Neural cell (in vitro differentiated cells): ENCODE measurements around the gene ACOT7. TPM values are rescaled to one million over a fixed set of nuclear protein-coding genes. Genes with fewer than 3 reads are reported as not detected.
"Not testable (repeated sequence)": the region's sequence is repeated elsewhere in the genome, so short reads cannot be mapped to it uniquely, and the experiment has no call there.

ENCODE experiments used
- H2AFZ ChIP-seq: fragments of 200-600, 300-800 bp; sonication (generic), shearing (Covaris generic); 2 replicates; pipeline ENCODE4 v1.6.0; 2014; ENCODE audit warnings: low read depth, mild to moderate bottlenecking, antibody characterized with exemption, low read length, moderate library complexity
- H3F3A ChIP-seq: fragments of 200-600 bp; shearing (Covaris generic); 2 replicates; pipeline ENCODE4 v1.6.1; 2016; ENCODE audit warnings: mild to moderate bottlenecking, moderate library complexity, mixed read lengths, antibody characterized with exemption, low read length; ENCODE audit not compliant: insufficient read depth, poor library complexity, severe bottlenecking
- H3K27ac ChIP-seq: fragments of 200-600, 300-800 bp; sonication (generic), shearing (Covaris generic); 2 replicates; pipeline ENCODE4 v1.5.1; 2014; ENCODE audit warnings: mild to moderate bottlenecking, low read length, moderate library complexity
- H3K27me3 ChIP-seq: fragments of 300-800, 200-600 bp; sonication (generic), shearing (Covaris generic); 2 replicates; pipeline ENCODE4 v1.6.0; 2014; ENCODE audit warnings: mild to moderate bottlenecking, low read depth, low read length, moderate library complexity; ENCODE audit not compliant: insufficient read depth
- H3K36me3 ChIP-seq: fragments of 300-800, 200-600 bp; sonication (generic), shearing (Covaris generic); 2 replicates; pipeline ENCODE4 v1.5.1; 2014; ENCODE audit warnings: mild to moderate bottlenecking, antibody characterized with exemption, low read length, moderate library complexity; ENCODE audit not compliant: insufficient read depth
- H3K4me2 ChIP-seq: fragments of 300-800, 200-600 bp; sonication (generic), shearing (Covaris generic); 2 replicates; pipeline ENCODE4 v1.6.0; 2014; ENCODE audit warnings: mild to moderate bottlenecking, low read length
- H3K4me3 ChIP-seq: fragments of 300-800, 200-600 bp; sonication (generic), shearing (Covaris generic); 2 replicates; pipeline ENCODE4 v1.5.1; 2014; ENCODE audit warnings: mild to moderate bottlenecking, low read length, moderate library complexity
- H3K79me2 ChIP-seq: fragments of 200-600 bp; shearing (Covaris generic); replicated peaks from 2 replicates; pipeline ENCODE4 v1.6.0; 2014; ENCODE audit warnings: mild to moderate bottlenecking, low read length, moderate library complexity; ENCODE audit not compliant: insufficient read depth
- H3K9ac ChIP-seq: fragments of 300-800, 200-600 bp; sonication (generic), shearing (Covaris generic); 2 replicates; pipeline ENCODE4 v1.6.1; 2016; ENCODE audit warnings: mild to moderate bottlenecking, low read length, mixed read lengths
- H3K9me2 ChIP-seq: fragments of 200-600 bp; shearing (Covaris generic); 2 replicates; pipeline ENCODE4 v1.6.1; 2016; ENCODE audit warnings: mild to moderate bottlenecking, low read length, mixed read lengths; ENCODE audit not compliant: insufficient read depth
- H3K9me3 ChIP-seq: fragments of 200-600, 300-800 bp; sonication (generic), shearing (Covaris generic); 2 replicates; pipeline ENCODE4 v1.6.1; 2016; ENCODE audit warnings: mild to moderate bottlenecking, mixed run types, low read length, moderate library complexity, mixed read lengths
- H4K20me1 ChIP-seq: fragments of 200-600 bp; shearing (Covaris generic); 2 replicates; pipeline ENCODE4 v1.6.1; 2016; ENCODE audit warnings: mild to moderate bottlenecking, mixed run types; ENCODE audit not compliant: insufficient read depth
- EP300 ChIP-seq: fragments of 450-650 bp; conservative IDR thresholded peaks from 2 replicates; pipeline ENCODE4 v1.6.1; 2014; ENCODE audit warnings: antibody characterized with exemption, mild to moderate bottlenecking, moderate library complexity; ENCODE audit not compliant: poor library complexity, severe bottlenecking
- EZH2 ChIP-seq: fragments of 200-600, 300-800 bp; shearing (Covaris generic), sonication (generic); IDR thresholded peaks from 2 replicates; pipeline ENCODE4 v1.6.1; 2014; ENCODE audit warnings: antibody characterized with exemption, low read length, borderline replicate concordance, mild to moderate bottlenecking; ENCODE audit not compliant: insufficient read depth, poor library complexity, severe bottlenecking
- MXI1 ChIP-seq: fragments of 450-650 bp; conservative IDR thresholded peaks from 2 replicates; pipeline ENCODE4 v1.6.1; 2014; ENCODE audit warnings: antibody characterized with exemption, mild to moderate bottlenecking; ENCODE audit not compliant: poor library complexity, severe bottlenecking
- POLR2AphosphoS5 ChIP-seq: IDR thresholded peaks from 2 replicates; pipeline ENCODE4 v1.6.1; 2012
- RAD21 ChIP-seq: fragments of 450-650 bp; conservative IDR thresholded peaks from 2 replicates; pipeline ENCODE4 v1.6.1; 2014; ENCODE audit warnings: antibody characterized with exemption, mild to moderate bottlenecking, moderate library complexity
- SMC3 ChIP-seq: fragments of 450-650 bp; conservative IDR thresholded peaks from 2 replicates; pipeline ENCODE4 v1.6.1; 2014; ENCODE audit warnings: antibody characterized with exemption, mild to moderate bottlenecking, moderate library complexity; ENCODE audit not compliant: poor library complexity
- TAF1 ChIP-seq: IDR thresholded peaks from 2 replicates; pipeline ENCODE4 v1.6.1; 2012; ENCODE audit warnings: low read depth
- polyA plus RNA-seq: library from polyadenylated mRNA; depleted of rRNA; stranded (reverse); fragments of >200 nt; gene quantifications from 2 replicates; pipeline ENCODE4 v1.2.3, GENCODE V29; 2014
- TF ChIP-seq, protein P1 (sequence below): fragments of 450-650 bp; IDR thresholded peaks from 2 replicates; pipeline ENCODE4 v1.5.1; 2014; ENCODE audit warnings: antibody characterized with exemption, mild to moderate bottlenecking, moderate library complexity; ENCODE audit not compliant: poor library complexity, severe bottlenecking
- TF ChIP-seq, protein P2 (sequence below): IDR thresholded peaks from 2 replicates; pipeline ENCODE4 v1.6.1; 2012; ENCODE audit warnings: borderline replicate concordance

The ACOT7 gene
- polyA plus RNA-seq, 1 donor from 2014 or later: 101 TPM

DNA sequence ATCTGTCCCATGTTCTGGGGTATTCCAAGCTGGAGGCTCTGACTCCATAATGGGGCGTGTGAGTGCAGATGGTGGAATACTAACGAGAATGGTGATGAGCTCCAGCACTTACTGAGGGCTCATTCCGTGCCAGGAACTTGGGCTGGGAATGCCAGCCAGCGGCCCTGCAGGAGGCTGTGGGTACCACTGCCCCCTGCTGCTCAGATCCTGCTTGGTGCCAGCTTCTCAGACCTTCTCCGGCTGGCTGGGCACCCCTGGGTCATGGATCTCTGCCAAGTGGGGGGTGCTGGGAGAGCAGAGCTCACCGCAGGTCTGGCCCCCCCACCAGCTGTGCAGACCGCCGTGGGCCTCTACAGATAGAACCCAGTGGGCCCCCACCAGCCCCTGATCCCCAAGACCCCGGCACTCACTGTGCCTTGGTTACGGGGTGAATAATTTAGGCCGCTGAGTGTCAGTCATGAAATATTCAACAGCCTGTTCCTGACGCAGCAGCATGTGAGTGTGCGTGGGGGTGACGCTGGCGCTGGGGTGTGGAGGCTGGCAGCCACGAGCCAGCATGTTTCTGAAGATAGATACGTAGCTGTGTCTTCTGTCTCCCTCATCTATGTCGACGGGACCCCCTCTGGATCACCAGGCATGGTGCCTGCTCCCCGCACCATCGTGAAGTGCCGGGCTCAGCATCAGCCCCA, 43.6 kb upstream of the ACOT7 start:
- Histone ChIP-seq H3K27ac (peak overlapping the region; percentile 56), H3K27me3 (peaks cover 16% of the 10 kb centered on the region)

DNA sequence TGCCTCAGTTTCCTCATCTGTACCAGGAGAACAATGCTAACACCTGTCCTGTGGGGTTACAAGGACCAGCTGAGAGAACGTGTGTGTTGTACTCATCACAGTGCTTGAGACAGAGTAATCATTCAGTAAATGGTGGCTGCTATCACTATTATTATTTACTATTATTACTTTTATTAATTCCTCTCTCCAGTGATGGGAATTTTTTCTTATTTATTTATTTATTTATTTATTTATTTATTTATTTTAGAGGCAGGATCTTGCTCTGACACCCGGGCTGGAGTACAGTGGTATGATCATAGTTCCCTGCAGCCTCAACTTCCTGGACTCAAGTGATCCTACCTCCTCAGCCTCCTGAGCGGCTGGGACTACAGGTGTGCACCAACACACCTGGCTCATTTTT, 42.7 kb upstream of the ACOT7 start:
- H3K9me3 ChIP-seq, H3K79me2 ChIP-seq, H3K36me3 ChIP-seq, H3K27ac ChIP-seq, H3F3A ChIP-seq, H3K4me2 ChIP-seq, H2AFZ ChIP-seq, H4K20me1 ChIP-seq, H3K9me2 ChIP-seq, H3K4me3 ChIP-seq, H3K9ac ChIP-seq: not testable (repeated sequence)
- peaks cover 13% of the 10 kb centered on the region for H3K27me3 ChIP-seq

More for the DNA sequence above, 43.6 kb upstream of the ACOT7 start:
- H2AFZ ChIP-seq, H3K36me3 ChIP-seq, H4K20me1 ChIP-seq, H3F3A ChIP-seq, H3K9me2 ChIP-seq, H3K9me3 ChIP-seq, H3K79me2 ChIP-seq, H3K4me2 ChIP-seq: not testable (repeated sequence)
- H3K9ac ChIP-seq: peak overlapping the region; percentile 36
- peak; percentile 52 for TF ChIP-seq POLR2AphosphoS5
- TF ChIP-seq EP300: peak; percentile 28
- TF ChIP-seq, protein P1, sequence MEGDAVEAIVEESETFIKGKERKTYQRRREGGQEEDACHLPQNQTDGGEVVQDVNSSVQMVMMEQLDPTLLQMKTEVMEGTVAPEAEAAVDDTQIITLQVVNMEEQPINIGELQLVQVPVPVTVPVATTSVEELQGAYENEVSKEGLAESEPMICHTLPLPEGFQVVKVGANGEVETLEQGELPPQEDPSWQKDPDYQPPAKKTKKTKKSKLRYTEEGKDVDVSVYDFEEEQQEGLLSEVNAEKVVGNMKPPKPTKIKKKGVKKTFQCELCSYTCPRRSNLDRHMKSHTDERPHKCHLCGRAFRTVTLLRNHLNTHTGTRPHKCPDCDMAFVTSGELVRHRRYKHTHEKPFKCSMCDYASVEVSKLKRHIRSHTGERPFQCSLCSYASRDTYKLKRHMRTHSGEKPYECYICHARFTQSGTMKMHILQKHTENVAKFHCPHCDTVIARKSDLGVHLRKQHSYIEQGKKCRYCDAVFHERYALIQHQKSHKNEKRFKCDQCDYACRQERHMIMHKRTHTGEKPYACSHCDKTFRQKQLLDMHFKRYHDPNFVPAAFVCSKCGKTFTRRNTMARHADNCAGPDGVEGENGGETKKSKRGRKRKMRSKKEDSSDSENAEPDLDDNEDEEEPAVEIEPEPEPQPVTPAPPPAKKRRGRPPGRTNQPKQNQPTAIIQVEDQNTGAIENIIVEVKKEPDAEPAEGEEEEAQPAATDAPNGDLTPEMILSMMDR: peak; percentile 39
- TF ChIP-seq MXI1: peak; percentile 50
- peak overlapping the region; percentile 35 for H3K4me3 ChIP-seq

DNA sequence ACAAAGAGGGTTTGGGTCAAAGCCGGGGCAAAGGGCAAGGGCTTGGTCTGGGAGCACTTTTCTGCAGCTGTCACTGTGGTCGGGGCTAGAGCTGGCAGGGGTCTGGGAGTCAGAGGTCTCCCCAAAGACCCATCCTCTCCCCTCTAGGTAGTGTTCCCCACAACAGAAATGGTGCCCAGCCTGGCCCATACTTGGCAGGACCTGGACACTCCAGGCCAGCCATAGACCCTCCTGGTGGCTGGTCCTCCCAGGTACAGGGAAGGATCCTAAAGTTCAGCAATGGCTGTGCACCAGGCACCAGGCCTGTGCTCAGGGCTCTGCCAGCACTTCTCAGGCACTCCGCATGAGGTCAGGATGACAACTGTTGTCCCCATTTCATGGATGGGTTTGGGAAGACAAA, 42.0 kb upstream of the ACOT7 start:
- Histone ChIP-seq H3K9me2 (no peaks in the 10 kb centered on the region), H3K27me3 (peaks cover 6% of the 10 kb centered on the region), H4K20me1 (no peaks in the 10 kb centered on the region), H3F3A (no peaks in the 10 kb centered on the region), H3K9me3 (no peaks in the 10 kb centered on the region), H3K27ac (no peak overlapping the region), H3K36me3 (no peaks in the 10 kb centered on the region), H2AFZ (no peak overlapping the region), H3K9ac (no peak overlapping the region), H3K4me3 (no peak overlapping the region), H3K79me2 (no peaks in the 10 kb centered on the region), H3K4me2 (no peak overlapping the region)
- no peak for TF ChIP-seq RAD21

DNA sequence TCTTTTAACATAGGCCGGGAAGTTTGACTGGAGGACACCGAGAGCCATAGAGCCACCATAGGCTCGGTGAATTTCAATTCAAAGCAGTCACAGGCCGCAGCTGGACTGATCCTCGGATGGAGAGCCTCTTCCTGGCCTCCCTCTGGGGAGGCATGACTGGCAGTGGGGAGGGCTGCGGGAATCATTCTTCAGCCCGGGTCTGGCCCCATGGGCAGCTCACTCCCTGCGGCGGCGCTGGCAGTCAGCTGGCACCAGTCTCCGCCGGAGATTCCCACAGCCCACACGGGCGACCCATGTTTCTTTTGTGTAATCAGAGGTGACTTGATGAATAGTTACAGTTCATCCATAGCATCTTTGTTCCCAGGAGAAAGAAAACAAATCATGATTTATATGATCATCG, 41.6 kb upstream of the ACOT7 start:
- no peak overlapping the region for H3K27ac ChIP-seq
- no peaks in the 10 kb centered on the region for H3K36me3 ChIP-seq
- H4K20me1 ChIP-seq: no peaks in the 10 kb centered on the region
- H3K9ac ChIP-seq: no peak overlapping the region
- no peaks in the 10 kb centered on the region for H3K79me2 ChIP-seq
- no peaks in the 10 kb centered on the region for H3F3A ChIP-seq
- TF ChIP-seq EZH2: no peak
- no peak for TF ChIP-seq RAD21
- TF ChIP-seq, protein P1: no peak
- TF ChIP-seq, protein P2, sequence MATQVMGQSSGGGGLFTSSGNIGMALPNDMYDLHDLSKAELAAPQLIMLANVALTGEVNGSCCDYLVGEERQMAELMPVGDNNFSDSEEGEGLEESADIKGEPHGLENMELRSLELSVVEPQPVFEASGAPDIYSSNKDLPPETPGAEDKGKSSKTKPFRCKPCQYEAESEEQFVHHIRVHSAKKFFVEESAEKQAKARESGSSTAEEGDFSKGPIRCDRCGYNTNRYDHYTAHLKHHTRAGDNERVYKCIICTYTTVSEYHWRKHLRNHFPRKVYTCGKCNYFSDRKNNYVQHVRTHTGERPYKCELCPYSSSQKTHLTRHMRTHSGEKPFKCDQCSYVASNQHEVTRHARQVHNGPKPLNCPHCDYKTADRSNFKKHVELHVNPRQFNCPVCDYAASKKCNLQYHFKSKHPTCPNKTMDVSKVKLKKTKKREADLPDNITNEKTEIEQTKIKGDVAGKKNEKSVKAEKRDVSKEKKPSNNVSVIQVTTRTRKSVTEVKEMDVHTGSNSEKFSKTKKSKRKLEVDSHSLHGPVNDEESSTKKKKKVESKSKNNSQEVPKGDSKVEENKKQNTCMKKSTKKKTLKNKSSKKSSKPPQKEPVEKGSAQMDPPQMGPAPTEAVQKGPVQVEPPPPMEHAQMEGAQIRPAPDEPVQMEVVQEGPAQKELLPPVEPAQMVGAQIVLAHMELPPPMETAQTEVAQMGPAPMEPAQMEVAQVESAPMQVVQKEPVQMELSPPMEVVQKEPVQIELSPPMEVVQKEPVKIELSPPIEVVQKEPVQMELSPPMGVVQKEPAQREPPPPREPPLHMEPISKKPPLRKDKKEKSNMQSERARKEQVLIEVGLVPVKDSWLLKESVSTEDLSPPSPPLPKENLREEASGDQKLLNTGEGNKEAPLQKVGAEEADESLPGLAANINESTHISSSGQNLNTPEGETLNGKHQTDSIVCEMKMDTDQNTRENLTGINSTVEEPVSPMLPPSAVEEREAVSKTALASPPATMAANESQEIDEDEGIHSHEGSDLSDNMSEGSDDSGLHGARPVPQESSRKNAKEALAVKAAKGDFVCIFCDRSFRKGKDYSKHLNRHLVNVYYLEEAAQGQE: no peak
- no peak for TF ChIP-seq POLR2AphosphoS5
- TF ChIP-seq EP300: no peak
- no peak for TF ChIP-seq SMC3
- no peak for TF ChIP-seq MXI1
- TF ChIP-seq TAF1: no peak
- no peak overlapping the region for H2AFZ ChIP-seq
- no peaks in the 10 kb centered on the region for H3K9me2 ChIP-seq
- no peaks in the 10 kb centered on the region for H3K9me3 ChIP-seq
- no peak overlapping the region for H3K4me2 ChIP-seq
- H3K27me3 ChIP-seq: peaks cover 4% of the 10 kb centered on the region
- H3K4me3 ChIP-seq: no peak overlapping the region
